NCI-H345 treated with DMSO at 0.1 percent for 48 hours (cell line): ENCODE measurements around the gene ANKRA2.

Source experiments
- DNase-seq: peaks from one replicate; lab custom pipeline; 2025; ENCODE audit not compliant: unreplicated experiment; lab: John Stamatoyannopoulos, UW

ANKRA2 gene

DNA sequence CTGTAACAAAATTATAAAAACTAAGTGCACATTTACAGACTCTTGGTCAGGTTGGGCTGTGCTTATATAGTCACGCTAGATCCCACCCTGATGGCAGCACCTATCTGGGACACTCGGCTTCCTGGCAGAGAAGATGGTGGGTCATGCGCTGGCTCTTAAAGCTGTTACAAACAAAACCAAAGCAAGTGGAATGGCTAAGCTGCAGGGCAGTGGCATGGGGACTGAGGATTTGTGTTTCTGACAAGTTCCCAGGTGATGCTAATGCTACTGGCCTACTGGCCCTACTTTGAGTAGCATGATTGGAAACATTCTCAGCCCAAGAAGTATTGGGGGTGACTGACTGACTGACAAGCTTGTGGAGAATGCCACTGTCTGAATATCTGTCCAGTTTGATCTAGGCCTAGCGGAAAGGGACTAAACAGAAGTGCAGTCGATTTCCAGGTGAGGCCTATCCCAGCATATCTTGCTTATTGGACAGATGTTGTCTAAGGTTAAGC is 58.9 kb downstream of the ANKRA2 start:
- DNase-seq: no peak
